Gastrocnemius medialis (tissue), 4 donors: ENCODE data around the gene EPS8.

Source experiments
- POLR2A ChIP-seq, 2 donors: fragments of 450-650 bp; IDR thresholded peaks; one replicate each; pipeline ENCODE4 v1.6.1; 2017; ENCODE audit warnings: antibody characterized with exemption in 2 of 2, mild to moderate bottlenecking in 2 of 2, moderate library complexity in 2 of 2
- TF ChIP-seq, protein P1 (sequence below), 5 experiments: fragments of 450-650 bp in 3 of 5; fragments of 200-600 bp in 2 of 5; sonication (generic) in 2 of 5; IDR thresholded peaks in 4 of 5; conservative IDR thresholded peaks in 1 of 5; 1 replicate in 4 of 5; 2 replicates in 1 of 5; pipeline ENCODE4 v1.5.1; 2016 to 2019; ENCODE audit warnings: antibody characterized with exemption in 5 of 5, mild to moderate bottlenecking in 3 of 5, moderate library complexity in 3 of 5

GRCh38 chr12:15664491-15664890 lies 124.7 kb downstream of the EPS8 start:
- TF ChIP-seq, protein P1, sequence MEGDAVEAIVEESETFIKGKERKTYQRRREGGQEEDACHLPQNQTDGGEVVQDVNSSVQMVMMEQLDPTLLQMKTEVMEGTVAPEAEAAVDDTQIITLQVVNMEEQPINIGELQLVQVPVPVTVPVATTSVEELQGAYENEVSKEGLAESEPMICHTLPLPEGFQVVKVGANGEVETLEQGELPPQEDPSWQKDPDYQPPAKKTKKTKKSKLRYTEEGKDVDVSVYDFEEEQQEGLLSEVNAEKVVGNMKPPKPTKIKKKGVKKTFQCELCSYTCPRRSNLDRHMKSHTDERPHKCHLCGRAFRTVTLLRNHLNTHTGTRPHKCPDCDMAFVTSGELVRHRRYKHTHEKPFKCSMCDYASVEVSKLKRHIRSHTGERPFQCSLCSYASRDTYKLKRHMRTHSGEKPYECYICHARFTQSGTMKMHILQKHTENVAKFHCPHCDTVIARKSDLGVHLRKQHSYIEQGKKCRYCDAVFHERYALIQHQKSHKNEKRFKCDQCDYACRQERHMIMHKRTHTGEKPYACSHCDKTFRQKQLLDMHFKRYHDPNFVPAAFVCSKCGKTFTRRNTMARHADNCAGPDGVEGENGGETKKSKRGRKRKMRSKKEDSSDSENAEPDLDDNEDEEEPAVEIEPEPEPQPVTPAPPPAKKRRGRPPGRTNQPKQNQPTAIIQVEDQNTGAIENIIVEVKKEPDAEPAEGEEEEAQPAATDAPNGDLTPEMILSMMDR (IDR thresholded peaks at IDR 0.05 in 4 of 5, conservative IDR thresholded peaks at IDR 0.05 in 1 of 5), result no peak
- no peak for TF ChIP-seq POLR2A (IDR thresholded peaks at IDR 0.05)
